ENCODE results near the gene WDR62. TPM values are rescaled to one million over a fixed set of nuclear protein-coding genes. Genes with fewer than 3 reads are reported as not detected.

The WDR62 gene
- 19.8 and 23.5 TPM in 2 replicates for total RNA-seq (2014; rRNA removed; shearing (Covaris generic))

GRCh38 chr19:36054733-36055686, at the start of gene WDR62:
TSS of gene WDR62 (plus strand) at chr19:36054897. CDS start at chr19:36054972, 75 bp downstream.
- peak within 1 kb of the TSS; percentile 85 for H3K4me3 ChIP-seq
- no peaks in the 10 kb centered on the region for H3K9me3 ChIP-seq (replicated peaks)
- no peaks in the 10 kb centered on the region for H3K27me3 ChIP-seq
- peaks cover 22% of the 10 kb centered on the region for H3K36me3 ChIP-seq
- H3K27ac ChIP-seq: peak within 1 kb of the TSS; percentile 85
- DNase-seq: peak; percentile 96 to 97
- H3K4me1 ChIP-seq: no peaks in the 10 kb centered on the region; the same call in 1 of the 2 replicates

- Histone ChIP-seq H3K4me1 (no peaks in the 10 kb centered on the region), H3K27me3 (no peaks in the 10 kb centered on the region), H3K36me3 (no peaks in the 10 kb centered on the region), H3K4me3 (no peak overlapping the region), H3K27ac (no peak overlapping the region), H3K9me3 (replicated peaks) (no peaks in the 10 kb centered on the region)
- no peak for DNase-seq
Measured at GRCh38 chr19:36006955-36007354, 47.7 kb upstream of the WDR62 start.

- Histone ChIP-seq H3K4me1 (no peaks in the 10 kb centered on the region), H3K36me3 (no peaks in the 10 kb centered on the region), H3K27me3 (no peaks in the 10 kb centered on the region), H3K4me3 (no peak within 1 kb of the TSS), H3K9me3 (replicated peaks) (no peaks in the 10 kb centered on the region), H3K27ac (no peak within 1 kb of the TSS)
- no peak for DNase-seq
Measured at GRCh38 chr19:36008336-36008978, 46.2 kb upstream of the WDR62 start, which contains the start of gene SYNE4. TSS of gene SYNE4 (minus strand) at chr19:36008813. CDS start at chr19:36008681, 132 bp downstream.

GRCh38 chr19:36009220-36009619, 45.5 kb upstream of the WDR62 start:
- H3K27me3 ChIP-seq: no peaks in the 10 kb centered on the region
- DNase-seq: no peak

GRCh38 chr19:36009633-36010379, 44.9 kb upstream of the WDR62 start:
- no peak for DNase-seq
- Histone ChIP-seq H3K4me3 (no peak overlapping the region), H3K27ac (no peak overlapping the region), H3K36me3 (no peaks in the 10 kb centered on the region), H3K9me3 (replicated peaks) (no peaks in the 10 kb centered on the region), H3K27me3 (no peaks in the 10 kb centered on the region), H3K4me1 (no peaks in the 10 kb centered on the region)

More at GRCh38 chr19:36009220-36009619, 45.5 kb upstream of the WDR62 start:
- no peaks in the 10 kb centered on the region for H3K4me1 ChIP-seq
- H3K9me3 ChIP-seq (replicated peaks): no peaks in the 10 kb centered on the region
- H3K4me3 ChIP-seq: no peak overlapping the region
- no peak overlapping the region for H3K27ac ChIP-seq
- H3K36me3 ChIP-seq: no peaks in the 10 kb centered on the region

GRCh38 chr19:36010402-36010801, 44.3 kb upstream of the WDR62 start:
- DNase-seq: no peak
- H3K9me3 ChIP-seq (replicated peaks): no peaks in the 10 kb centered on the region
- no peaks in the 10 kb centered on the region for H3K36me3 ChIP-seq
- H3K4me1 ChIP-seq: peaks cover 3% of the 10 kb centered on the region; the same call in 1 of the 2 replicates
- H3K27me3 ChIP-seq: no peaks in the 10 kb centered on the region
- H3K27ac ChIP-seq: no peak overlapping the region
- H3K4me3 ChIP-seq: no peak overlapping the region

- no peak for DNase-seq
- Histone ChIP-seq H3K27me3 (no peaks in the 10 kb centered on the region), H3K27ac (peak overlapping the region; percentile 36), H3K9me3 (replicated peaks) (no peaks in the 10 kb centered on the region), H3K4me1 (peaks cover 3% of the 10 kb centered on the region; the same call in 1 of the 2 replicates), H3K36me3 (no peaks in the 10 kb centered on the region), H3K4me3 (peak overlapping the region; percentile 67)
Measured at GRCh38 chr19:36013280-36014011, 41.3 kb upstream of the WDR62 start.

- H3K4me1 ChIP-seq: peaks cover 3% of the 10 kb centered on the region; the same call in 1 of the 2 replicates
- peak; percentile 100 for DNase-seq
- no peaks in the 10 kb centered on the region for H3K27me3 ChIP-seq
- H3K9me3 ChIP-seq (replicated peaks): no peaks in the 10 kb centered on the region
- peak within 1 kb of the TSS; percentile 36 for H3K27ac ChIP-seq
- peak within 1 kb of the TSS; percentile 67 for H3K4me3 ChIP-seq
- H3K36me3 ChIP-seq: no peaks in the 10 kb centered on the region
Measured at GRCh38 chr19:36014012-36014924, 40.4 kb upstream of the WDR62 start, which contains the start of gene ALKBH6. TSS of gene ALKBH6 (minus strand) at chr19:36014213. CDS start at chr19:36013397, 816 bp downstream.

- no peaks in the 10 kb centered on the region for H3K9me3 ChIP-seq (replicated peaks)
- H3K27ac ChIP-seq: no peak overlapping the region
Measured at GRCh38 chr19:36019061-36019670, 35.5 kb upstream of the WDR62 start.

GRCh38 chr19:36023432-36023831, 31.3 kb upstream of the WDR62 start:
- Histone ChIP-seq H3K4me1 (no peaks in the 10 kb centered on the region), H3K4me3 (no peak overlapping the region), H3K27me3 (no peaks in the 10 kb centered on the region), H3K27ac (no peak overlapping the region), H3K9me3 (replicated peaks) (no peaks in the 10 kb centered on the region), H3K36me3 (peaks cover 8% of the 10 kb centered on the region)
- DNase-seq: no peak

More at GRCh38 chr19:36019061-36019670, 35.5 kb upstream of the WDR62 start:
- H3K27me3 ChIP-seq: no peaks in the 10 kb centered on the region
- peaks cover 3% of the 10 kb centered on the region for H3K36me3 ChIP-seq
- H3K4me3 ChIP-seq: no peak overlapping the region
- peaks cover 3% of the 10 kb centered on the region; the same call in 1 of the 2 replicates for H3K4me1 ChIP-seq
- no peak for DNase-seq

GRCh38 chr19:36025541-36025940, 29.2 kb upstream of the WDR62 start:
- H3K9me3 ChIP-seq (replicated peaks): no peaks in the 10 kb centered on the region
- no peaks in the 10 kb centered on the region for H3K27me3 ChIP-seq
- no peaks in the 10 kb centered on the region for H3K4me1 ChIP-seq
- no peak overlapping the region for H3K4me3 ChIP-seq
- H3K27ac ChIP-seq: no peak overlapping the region
- peaks cover 8% of the 10 kb centered on the region for H3K36me3 ChIP-seq
- DNase-seq: no peak

GRCh38 chr19:36026091-36026876, 28.4 kb upstream of the WDR62 start:
- Histone ChIP-seq H3K4me3 (no peak overlapping the region), H3K4me1 (no peaks in the 10 kb centered on the region), H3K9me3 (replicated peaks) (no peaks in the 10 kb centered on the region), H3K27ac (no peak overlapping the region), H3K27me3 (no peaks in the 10 kb centered on the region), H3K36me3 (peaks cover 8% of the 10 kb centered on the region)
- no peak for DNase-seq

Data from SJCRH30 (cell line).